Smooth muscle cell of the brain vasculature (primary cell): Measurements from ENCODE around the gene AIDA.
"Not testable (repeated sequence)": the region's sequence is repeated elsewhere in the genome, so short reads cannot be mapped to it uniquely, and the experiment has no call there.

ENCODE experiments used
- DNase-seq: peaks from one replicate; pipeline ENCODE4 v3.0.0-alpha.2; 2012; ENCODE audit warnings: low read depth, low spot score

The AIDA gene, protein sequence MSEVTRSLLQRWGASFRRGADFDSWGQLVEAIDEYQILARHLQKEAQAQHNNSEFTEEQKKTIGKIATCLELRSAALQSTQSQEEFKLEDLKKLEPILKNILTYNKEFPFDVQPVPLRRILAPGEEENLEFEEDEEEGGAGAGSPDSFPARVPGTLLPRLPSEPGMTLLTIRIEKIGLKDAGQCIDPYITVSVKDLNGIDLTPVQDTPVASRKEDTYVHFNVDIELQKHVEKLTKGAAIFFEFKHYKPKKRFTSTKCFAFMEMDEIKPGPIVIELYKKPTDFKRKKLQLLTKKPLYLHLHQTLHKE

GRCh38 chr1:222712253-222713090 lies at the start of gene AIDA, which contains the start of gene BROX:
Gene AIDA (minus strand): TSS chr1:222712491. CDS start chr1:222712317, 174 bp downstream.
Gene BROX (plus strand): TSS chr1:222712564. CDS start chr1:222715700, 3,136 bp downstream.
- DNase-seq = peak; percentile 57

- DNase-seq = no peak
Observed at GRCh38 chr1:222761083-222761482, 48.8 kb upstream of the AIDA start.

- no peak for DNase-seq
Observed at GRCh38 chr1:222759451-222760035, 47.3 kb upstream of the AIDA start.

GRCh38 chr1:222757646-222758268 lies 45.5 kb upstream of the AIDA start:
- no peak for DNase-seq

- peak; percentile 23 for DNase-seq
Observed at GRCh38 chr1:222754366-222755139, 42.3 kb upstream of the AIDA start.

DNA sequence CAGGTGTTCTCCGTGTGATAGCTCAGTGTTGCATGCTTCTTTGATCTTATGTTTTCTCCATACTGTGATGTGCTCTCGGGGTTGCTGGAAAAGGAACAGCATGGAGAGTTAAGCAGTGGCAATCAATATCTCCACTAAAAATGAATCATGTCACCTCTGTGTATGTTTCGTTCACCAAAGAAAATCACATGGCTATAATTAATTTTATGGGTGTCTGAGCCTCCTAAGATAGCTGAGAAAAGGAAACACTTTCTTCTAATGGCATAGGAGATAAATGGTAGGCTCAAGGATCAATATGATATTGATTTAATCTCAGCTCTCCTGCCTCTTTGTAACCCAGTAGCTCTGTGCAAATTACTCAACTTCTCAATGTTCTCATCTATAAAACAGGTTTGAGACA lies 39.0 kb upstream of the AIDA start:
- DNase-seq = no peak

DNA sequence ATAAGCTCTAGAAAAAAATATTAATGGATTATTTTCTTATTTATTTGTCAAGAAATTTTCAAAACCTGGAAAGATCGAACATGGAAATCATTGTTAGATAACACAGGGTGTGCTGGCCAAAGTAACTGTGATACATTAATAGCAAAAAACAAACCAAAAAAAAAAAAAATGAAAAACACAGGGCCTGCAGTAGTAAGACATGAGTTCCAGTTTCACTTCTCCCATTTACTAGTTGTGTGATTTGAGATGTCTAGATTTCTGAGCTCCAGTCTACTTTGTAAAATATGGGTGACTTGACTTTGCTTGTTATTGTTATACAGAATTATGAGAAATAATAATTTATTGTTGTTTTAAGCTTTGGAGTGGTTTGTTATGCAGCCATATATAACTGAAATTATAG lies 38.4 kb upstream of the AIDA start:
- DNase-seq = no peak

- DNase-seq = no peak
Observed at GRCh38 chr1:222749927-222750326, 37.6 kb upstream of the AIDA start.

DNA sequence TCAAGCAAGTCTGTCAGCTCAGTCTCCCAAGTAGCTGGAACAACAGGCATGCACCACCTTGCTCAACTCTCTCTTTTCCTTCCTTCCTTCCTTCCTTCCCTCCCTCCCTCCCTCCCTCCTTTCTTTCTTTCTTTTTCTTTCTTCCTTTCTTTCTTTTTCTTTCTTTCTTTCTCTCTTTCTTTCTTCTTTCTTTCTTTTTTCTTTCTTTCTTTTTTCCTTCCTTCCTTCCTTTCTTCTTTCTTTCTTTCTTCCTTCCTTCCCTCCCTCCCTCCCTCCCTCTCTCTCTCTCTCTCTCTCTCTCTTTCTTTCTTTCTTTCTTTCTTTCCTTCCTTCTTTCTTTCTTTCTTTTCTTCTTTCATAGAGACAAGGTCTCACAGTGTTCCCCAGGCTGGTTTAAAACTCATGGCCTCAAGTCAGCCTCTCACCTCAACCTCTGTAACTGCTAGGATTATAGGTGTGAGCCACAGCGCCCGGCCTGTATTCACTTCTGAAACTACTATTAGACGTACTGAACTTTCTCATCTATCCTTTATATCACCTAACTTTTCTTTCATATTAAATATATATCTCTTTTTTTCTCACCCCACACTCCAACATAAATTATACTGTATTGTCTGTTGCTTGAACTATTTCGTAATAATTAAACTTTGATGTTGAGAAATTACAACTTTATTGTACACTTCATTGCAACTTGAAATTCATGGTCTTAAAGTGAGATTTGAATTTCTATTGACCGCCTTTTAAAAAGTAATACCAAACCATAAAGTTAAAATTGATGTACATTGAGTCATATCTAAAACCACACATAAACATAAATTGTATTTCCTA lies 29.6 kb upstream of the AIDA start:
- DNase-seq = not testable (repeated sequence)

DNA sequence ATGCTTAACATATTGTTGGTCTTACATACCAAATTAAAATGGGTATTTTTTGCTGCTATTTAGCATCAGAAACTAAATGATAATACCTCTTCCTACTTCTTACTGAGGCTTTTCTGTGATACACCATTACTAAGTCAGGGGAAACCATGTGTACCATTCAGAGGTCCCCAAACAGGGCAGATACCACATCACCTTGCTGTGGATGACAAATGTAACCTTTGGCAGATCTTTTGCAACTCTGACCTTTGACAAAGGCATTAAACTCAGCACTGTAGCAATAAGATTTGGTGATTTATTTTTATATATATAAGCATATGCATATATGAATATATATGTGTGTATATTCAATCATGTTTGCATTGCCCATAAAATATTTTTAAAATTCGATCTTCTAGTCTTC lies 27.6 kb upstream of the AIDA start:
- no peak for DNase-seq

- no peak for DNase-seq
Observed at GRCh38 chr1:222739465-222739864, 27.2 kb upstream of the AIDA start.

DNA sequence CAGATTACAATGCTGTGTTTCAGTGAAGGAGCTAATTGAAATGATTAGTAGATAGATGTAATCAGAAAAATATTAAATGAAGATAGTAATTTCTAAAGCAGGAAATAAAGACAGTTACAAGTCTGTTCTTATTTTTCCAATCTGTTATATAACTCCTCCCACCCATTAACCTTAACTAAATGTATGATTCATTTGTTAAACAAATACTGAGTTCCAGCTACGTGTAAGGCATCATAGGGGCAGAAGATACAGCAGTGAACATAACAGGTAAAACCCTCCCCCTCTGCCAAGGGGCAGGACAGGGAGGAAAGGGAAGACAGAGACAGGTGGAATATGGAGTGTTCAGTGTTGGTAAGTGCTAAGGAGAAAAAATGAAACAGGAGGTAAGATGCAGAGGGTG lies 24.7 kb upstream of the AIDA start, which contains the start of gene FAM177B:
TSS of gene FAM177B (plus strand) at position 231 of the 400 bp plus-strand sequence. CDS start 9,344 bp downstream, outside the sequence.
- DNase-seq = no peak

DNA sequence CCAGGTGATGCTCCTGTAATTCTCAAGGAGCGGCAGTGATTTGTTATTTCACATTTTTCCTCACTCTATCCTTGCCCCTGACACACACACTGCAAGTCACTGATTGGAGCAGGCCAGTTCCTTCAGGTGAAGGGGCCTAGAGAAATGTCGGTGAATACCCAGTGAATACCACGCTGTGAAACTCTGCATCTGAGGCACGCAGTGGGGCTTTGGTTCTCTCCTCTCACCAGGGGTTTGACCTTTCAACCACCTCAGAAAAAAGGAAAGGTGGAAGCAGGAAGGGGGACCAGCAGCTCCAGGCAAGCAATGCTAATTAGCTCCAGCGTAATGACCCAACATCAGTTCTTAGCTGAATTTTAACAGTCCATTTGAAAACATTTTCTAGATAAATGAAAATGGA lies 24.2 kb upstream of the AIDA start:
- no peak for DNase-seq

GRCh38 chr1:222734740-222735139 lies 22.4 kb upstream of the AIDA start:
- no peak for DNase-seq

- no peak for DNase-seq
Observed at GRCh38 chr1:222732216-222733159, 20.2 kb upstream of the AIDA start.

DNA sequence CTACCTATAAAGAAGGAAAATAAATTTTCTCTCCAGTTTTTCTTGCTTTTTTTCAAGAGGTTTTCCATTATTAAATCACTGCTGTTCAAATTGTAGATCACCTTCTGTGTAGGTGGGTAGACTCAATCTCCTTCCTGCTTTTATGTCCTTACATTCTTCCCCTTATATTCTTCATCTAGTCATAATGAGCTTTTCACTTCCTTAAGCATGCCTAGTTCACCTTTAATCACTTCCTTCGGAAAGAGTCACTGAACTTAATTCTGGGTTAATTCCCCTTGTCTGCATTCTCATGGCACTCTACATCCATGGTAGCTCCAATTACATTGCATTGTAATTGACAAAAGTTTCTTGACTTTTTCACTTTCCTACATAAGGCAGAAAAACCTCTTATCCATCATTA lies 18.6 kb upstream of the AIDA start:
- DNase-seq = no peak

DNA sequence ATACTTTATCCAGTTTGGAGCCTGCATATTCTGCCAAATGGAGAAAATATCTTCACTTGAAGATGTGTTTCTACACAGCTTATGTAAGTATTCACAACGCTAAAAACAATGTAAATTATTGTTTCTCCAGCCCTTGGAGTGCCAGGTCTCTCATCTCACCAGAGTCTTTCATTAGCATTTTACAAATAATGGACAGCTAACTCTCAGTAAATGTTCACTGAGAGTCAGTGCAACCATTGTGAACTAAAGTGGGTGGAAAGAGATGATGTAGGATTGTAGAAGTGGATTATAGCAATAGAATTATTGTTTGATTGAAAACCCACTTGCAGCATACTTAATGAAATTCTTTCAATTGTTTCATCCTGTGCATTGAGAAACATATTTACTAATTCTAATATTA lies 16.5 kb upstream of the AIDA start:
- DNase-seq = no peak

DNA sequence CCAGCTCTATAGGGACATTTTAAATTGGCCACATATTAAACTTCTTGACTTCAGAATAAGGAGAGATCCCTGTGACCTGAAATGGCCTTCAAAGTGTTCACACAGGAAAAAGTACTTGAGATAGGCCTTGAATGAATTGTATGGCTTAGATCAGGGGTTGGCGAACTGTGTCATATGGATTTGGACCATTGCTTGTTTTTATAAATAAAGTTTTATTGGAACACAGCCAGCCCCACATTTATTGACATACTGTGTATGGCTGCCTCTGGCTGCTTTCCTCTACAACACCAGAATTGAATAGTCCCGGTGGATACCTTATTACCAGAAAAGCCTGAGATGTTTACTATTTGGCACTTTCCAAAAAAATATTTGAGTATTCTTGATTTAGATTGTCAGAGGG lies 4.1 kb upstream of the AIDA start:
- DNase-seq = no peak
